HAP-1 (cell line): ENCODE data around the gene PSPH.
A peak's percentile ranks its signal among the peaks of the same experiment; 100 is the strongest.
"Not testable (repeated sequence)": the region's sequence is repeated elsewhere in the genome, so short reads cannot be mapped to it uniquely, and the experiment has no call there.

Source experiments
- DNase-seq, 2 experiments: peaks; one replicate each; pipeline ENCODE4 v3.0.0-alpha.2; 2016 to 2020; ENCODE audit warnings: low spot score in 2 of 2
- H3K27me3 ChIP-seq: fragments of 250-450 bp; sonication (Bioruptor Pico); 2 replicates; pipeline ENCODE4 v1.5.1; 2020; ENCODE audit warnings: low read depth, mild to moderate bottlenecking, moderate library complexity
- H3K36me3 ChIP-seq: fragments of 250-450 bp; sonication (Bioruptor Pico); replicated peaks from 2 replicates; pipeline ENCODE4 v1.5.1; 2020; ENCODE audit warnings: mild to moderate bottlenecking
- H3K4me1 ChIP-seq: fragments of 250-450 bp; sonication (Bioruptor Pico); 2 replicates; pipeline ENCODE4 v1.5.1; 2020; ENCODE audit warnings: mild to moderate bottlenecking
- H3K4me3 ChIP-seq: fragments of 250-450 bp; sonication (Bioruptor Pico); 2 replicates; pipeline ENCODE4 v1.5.1; 2020; ENCODE audit warnings: mild to moderate bottlenecking, moderate library complexity
- H3K9me3 ChIP-seq: fragments of 250-450 bp; sonication (Bioruptor Pico); 2 replicates; pipeline ENCODE4 v1.5.1; 2020; ENCODE audit warnings: mild to moderate bottlenecking, moderate library complexity
- in situ Hi-C: fragments of 300-500 bp; cut with MboI; formaldehyde crosslinking; loops from 3 replicates; pipeline ENCODE4 v1.14.3; 2020; ENCODE audit warnings: low sequenced_read_pairs, inconsistent platforms, mixed read lengths

The PSPH gene

DNA sequence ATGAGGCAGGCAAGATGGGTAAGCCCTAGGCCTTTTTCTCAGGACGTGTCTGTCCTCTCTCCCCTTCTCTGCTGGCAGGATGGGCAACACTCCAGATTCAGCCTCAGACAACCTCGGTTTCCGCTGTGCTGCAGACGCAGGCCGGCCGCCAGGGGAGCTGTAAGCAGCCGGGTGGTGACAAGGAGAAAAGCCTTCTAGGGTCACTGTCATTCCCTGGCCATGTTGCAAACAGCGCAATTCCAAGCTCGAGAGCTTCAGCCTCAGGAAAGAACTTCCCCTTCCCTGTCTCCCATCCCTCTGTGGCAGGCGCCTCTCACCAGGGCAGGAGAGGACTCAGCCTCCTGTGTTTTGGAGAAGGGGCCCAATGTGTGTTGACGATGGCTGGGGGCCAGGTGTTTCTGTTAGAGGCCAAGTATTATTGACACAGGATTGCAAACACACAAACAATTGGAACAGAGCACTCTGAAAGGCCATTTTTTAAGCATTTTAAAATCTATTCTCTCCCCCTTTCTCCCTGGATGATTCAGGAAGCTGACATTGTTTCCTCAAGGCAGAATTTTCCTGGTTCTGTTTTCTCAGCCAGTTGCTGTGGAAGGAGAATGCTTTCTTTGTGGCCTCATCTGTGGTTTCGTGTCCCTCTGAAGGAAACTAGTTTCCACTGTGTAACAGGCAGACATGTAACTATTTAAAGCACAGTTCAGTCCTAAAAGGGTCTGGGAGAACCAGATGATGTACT, 28.4 kb upstream of the PSPH start:
- Histone ChIP-seq H3K36me3 (peaks cover 20% of the 10 kb centered on the region), H3K9me3 (no peaks in the 10 kb centered on the region), H3K4me3 (no peak overlapping the region), H3K27me3 (no peaks in the 10 kb centered on the region), H3K4me1 (no peaks in the 10 kb centered on the region)
- DNase-seq, result no peak
- in situ Hi-C loops, result loop anchor here (10.0 kb wide), 1 partner anchor 435 kb away; no protein-coding TSS in a partner anchor

DNA sequence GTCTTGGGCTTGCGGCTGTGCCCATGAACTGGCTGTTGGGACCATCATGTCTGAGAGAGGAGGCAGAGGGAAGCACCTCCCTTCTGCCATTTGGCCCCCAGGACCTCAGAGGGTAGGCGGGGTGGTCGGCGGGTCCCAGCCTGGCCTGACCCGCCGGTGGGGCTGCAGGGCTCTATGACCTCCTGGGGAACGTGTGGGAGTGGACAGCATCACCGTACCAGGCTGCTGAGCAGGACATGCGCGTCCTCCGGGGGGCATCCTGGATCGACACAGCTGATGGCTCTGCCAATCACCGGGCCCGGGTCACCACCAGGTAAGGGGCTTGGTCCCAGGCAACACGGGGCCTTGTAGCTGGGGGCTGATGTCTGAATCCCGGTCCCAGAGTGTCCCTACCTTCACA, 27.0 kb upstream of the PSPH start:
- Histone ChIP-seq H3K4me1 (no peaks in the 10 kb centered on the region), H3K36me3 (peaks cover 27% of the 10 kb centered on the region), H3K9me3 (no peaks in the 10 kb centered on the region), H3K4me3 (no peak overlapping the region), H3K27me3 (no peaks in the 10 kb centered on the region)
- in situ Hi-C loops, result loop anchor here (10.0 kb wide), 1 partner anchor 433 kb away; no protein-coding TSS in a partner anchor
- no peak for DNase-seq

DNA sequence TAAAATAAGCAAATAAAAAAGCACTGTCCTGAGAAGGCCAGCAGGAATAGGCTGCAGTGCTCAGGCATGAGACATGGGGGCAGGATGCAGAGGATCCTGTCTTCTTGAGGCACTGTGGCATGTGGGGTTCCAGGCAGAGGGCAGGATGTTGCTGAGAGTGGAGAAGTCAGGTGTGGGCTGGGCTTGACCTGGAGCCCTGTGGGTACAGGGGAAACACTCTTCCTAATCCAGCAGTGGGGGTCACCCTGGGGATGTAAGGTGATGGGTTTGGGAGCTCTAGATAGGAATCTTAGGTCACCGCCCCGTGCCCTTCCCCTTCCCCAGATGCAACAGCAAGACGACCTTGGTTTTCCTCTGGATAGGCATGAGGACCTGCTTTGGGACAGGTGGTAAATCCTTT, 26.4 kb upstream of the PSPH start:
- H3K27me3 ChIP-seq, result no peaks in the 10 kb centered on the region
- in situ Hi-C loops, result loop anchor here (10.0 kb wide), 1 partner anchor 433 kb away; no protein-coding TSS in a partner anchor
- H3K4me1 ChIP-seq, result no peaks in the 10 kb centered on the region
- H3K4me3 ChIP-seq, result no peak overlapping the region
- no peak for DNase-seq
- H3K9me3 ChIP-seq, result no peaks in the 10 kb centered on the region
- peaks cover 31% of the 10 kb centered on the region for H3K36me3 ChIP-seq

DNA sequence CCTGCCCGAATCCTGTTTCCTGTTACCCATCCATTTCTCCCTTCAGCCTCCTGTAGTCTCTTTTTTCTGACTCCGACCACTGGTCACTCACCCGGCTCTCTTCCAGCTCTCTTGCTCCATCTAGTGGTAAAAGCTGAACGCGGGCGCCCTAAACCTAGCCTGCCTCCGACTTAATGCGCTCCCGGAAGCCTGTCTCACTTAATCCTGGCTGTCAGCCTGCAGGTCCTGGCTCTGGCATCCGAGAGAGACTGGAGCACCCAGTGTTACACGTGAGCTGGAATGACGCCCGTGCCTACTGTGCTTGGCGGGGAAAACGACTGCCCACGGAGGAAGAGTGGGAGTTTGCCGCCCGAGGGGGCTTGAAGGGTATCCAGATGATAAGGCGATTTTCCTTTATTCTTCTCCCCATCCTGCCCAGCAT, 23.1 kb upstream of the PSPH start:
- Histone ChIP-seq H3K27me3 (no peaks in the 10 kb centered on the region), H3K4me3 (no peak overlapping the region), H3K4me1 (no peaks in the 10 kb centered on the region), H3K9me3 (no peaks in the 10 kb centered on the region), H3K36me3 (peaks cover 46% of the 10 kb centered on the region)
- DNase-seq, result peak; percentile 71 to 85
- in situ Hi-C loops, result loop anchor here (10.0 kb wide), 1 partner anchor 430 kb away; no protein-coding TSS in a partner anchor

DNA sequence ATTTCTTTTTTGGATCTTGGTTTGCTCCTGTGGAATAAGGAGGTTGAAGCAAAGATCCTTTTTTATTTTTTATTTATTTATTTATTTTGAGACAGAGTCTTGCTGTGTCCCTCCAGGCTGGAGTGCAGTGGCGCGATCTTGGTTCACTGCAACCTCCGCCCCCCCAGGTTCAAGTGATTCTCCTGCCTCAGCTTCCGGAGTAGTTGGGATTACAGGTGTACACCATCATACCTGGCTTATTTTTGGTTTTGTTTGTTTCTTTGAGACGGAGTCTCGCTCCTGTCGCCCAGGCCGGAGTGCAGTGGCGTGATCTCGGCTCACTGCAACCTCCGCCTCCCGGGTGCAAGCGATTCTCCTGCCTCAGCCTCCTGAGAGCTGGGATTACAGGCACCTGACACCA, 15.1 kb upstream of the PSPH start:
- DNase-seq, H3K4me1 ChIP-seq, H3K9me3 ChIP-seq, in situ Hi-C loops, H3K27me3 ChIP-seq, H3K4me3 ChIP-seq: not testable (repeated sequence)
- H3K36me3 ChIP-seq, result peaks cover 52% of the 10 kb centered on the region

DNA sequence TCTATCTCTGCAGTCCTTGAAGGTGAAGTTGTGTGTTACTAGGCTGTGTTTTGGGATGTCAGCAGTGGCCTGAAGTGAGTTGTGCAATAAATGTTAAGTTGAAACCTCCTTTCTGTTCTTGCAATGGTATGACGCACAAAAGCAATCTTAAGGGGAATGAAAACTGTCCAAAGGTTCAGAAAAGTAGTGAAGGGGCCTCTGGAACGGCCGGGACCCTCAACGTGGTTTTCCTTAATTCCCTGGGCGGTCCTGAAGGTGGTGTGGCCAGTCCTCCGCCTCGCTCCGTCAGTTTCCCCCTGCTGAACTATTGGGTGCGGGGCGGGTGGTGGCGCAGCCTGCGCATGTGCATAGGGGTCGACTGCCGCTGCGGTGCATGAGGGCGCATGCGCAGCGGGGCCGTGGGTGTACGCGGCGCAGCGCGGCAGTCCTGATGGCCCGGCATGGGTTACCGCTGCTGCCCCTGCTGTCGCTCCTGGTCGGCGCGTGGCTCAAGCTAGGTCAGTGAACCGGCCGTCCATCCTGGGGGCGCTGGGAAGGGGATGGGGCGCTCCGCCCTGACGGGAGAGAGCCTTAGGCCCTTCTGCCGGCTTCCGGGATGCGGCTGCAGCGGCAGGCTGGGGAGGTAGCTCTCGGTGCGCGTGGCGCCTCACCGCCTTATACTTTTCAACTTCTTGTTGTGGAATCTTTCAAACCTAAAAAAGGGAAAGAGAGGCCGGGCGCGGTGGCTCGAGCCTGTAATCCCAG, 12.8 kb upstream of the PSPH start, which contains the start of gene SUMF2:
TSS of gene SUMF2 (plus strand) at position 405 of the 744 bp plus-strand sequence. CDS start at position 431, 26 bp downstream.
- peaks cover 51% of the 10 kb centered on the region for H3K36me3 ChIP-seq

DNA sequence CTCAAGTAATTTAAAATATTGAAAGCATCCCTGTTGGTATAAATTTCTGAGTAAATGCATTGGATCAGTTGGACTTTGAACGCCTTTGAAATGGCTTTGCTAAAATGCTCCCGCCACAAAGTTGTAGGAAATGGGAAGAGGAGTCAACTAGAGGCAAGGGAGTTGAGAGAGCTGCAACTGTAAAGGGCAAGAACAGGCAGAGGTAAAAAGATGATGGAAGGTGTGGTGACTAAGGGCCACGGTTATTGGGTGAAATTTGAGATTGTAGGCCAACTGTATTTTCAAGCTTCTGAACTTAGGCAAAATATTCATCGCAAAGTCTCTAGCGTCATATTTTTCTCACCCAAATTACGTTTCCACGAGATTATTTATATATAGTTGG, 12.2 kb upstream of the PSPH start:
- Histone ChIP-seq H3K9me3 (no peaks in the 10 kb centered on the region), H3K4me3 (no peak overlapping the region), H3K36me3 (peaks cover 53% of the 10 kb centered on the region), H3K4me1 (peaks cover 8% of the 10 kb centered on the region), H3K27me3 (no peaks in the 10 kb centered on the region)
- DNase-seq, result no peak
- in situ Hi-C loops, result loop anchor here (5.0 kb wide), 1 partner anchor 41 kb away; no protein-coding TSS in a partner anchor

More for the DNA sequence above, 12.8 kb upstream of the PSPH start, which contains the start of gene SUMF2:
- Histone ChIP-seq H3K9me3 (no peaks in the 10 kb centered on the region), H3K27me3 (no peaks in the 10 kb centered on the region), H3K4me1 (peaks cover 8% of the 10 kb centered on the region), H3K4me3 (peak within 1 kb of the TSS; percentile 77)
- peak; percentile 80 to 93 for DNase-seq
- in situ Hi-C loops, result loop anchor here (5.0 kb wide), 1 partner anchor 42 kb away; no protein-coding TSS in a partner anchor

DNA sequence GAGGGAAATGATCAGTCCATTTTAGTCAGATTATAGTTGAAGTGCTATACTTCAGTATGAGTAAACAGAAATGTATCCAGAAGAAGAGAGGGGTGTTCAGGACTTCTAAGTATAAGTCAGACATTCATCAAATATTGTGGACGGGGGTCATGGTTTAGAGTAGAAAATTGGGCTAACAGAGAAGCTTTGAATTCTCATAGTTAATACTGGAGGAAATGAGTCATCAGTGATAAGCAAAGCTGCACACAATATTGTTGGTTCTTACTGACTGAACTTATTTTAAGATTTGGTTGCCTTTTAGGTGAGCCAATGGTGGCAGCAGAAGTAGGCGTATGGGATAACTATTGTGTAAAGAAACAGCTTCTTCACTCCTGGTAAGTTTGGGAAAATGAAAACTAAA, 11.1 kb upstream of the PSPH start:
- Histone ChIP-seq H3K9me3 (no peaks in the 10 kb centered on the region), H3K27me3 (no peaks in the 10 kb centered on the region), H3K4me1 (peaks cover 8% of the 10 kb centered on the region), H3K36me3 (peaks cover 64% of the 10 kb centered on the region), H3K4me3 (no peak overlapping the region)
- in situ Hi-C loops, result loop anchor here (5.0 kb wide), 1 partner anchor 40 kb away; no protein-coding TSS in a partner anchor
- DNase-seq, result no peak

DNA sequence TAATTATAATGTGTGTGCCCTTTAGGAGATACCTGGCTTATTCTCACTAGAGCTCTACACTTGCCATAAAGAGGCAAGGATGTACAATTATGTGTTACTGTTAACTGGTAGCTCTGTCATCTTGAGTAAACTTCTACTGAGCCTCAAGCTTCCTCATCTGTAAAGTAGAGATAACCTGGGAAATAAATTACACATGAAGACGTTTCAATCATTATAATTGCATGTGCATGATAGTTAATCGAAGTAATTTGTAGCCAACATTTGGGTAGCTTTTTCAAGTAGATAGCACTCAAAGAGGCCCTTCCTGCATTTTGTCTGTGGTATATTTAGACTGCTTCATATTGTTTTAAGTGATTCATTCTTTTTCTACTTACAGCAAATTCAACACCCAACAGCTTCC, 2.7 kb upstream of the PSPH start:
- in situ Hi-C loops, result no loop called here
- DNase-seq, result no peak
- Histone ChIP-seq H3K9me3 (no peaks in the 10 kb centered on the region), H3K27me3 (no peaks in the 10 kb centered on the region), H3K4me3 (peak overlapping the region; percentile 87), H3K4me1 (peaks cover 33% of the 10 kb centered on the region), H3K36me3 (peaks cover 66% of the 10 kb centered on the region)

DNA sequence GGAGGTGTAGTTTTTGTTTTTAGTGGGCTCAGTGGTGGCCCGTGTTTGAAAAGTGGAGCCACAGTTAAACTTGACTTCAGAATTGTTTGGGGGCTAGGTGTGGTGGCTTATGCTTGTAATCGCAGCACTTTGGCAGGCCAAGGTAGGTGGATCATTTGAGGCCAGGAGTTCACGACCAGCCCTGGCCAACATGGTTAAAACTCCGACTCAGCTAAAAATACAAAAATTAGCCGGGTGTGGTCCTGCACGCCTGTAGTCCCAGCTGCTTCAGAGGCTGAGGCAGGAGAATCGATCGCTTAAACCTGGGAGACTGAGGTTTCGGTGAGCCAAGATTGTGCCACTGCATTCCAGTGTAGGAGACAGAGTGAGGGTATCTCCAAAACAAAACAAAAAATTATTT, 2.1 kb upstream of the PSPH start:
- no peaks in the 10 kb centered on the region for H3K27me3 ChIP-seq
- peak overlapping the region; percentile 87 for H3K4me3 ChIP-seq
- peaks cover 60% of the 10 kb centered on the region for H3K36me3 ChIP-seq
- peaks cover 39% of the 10 kb centered on the region for H3K4me1 ChIP-seq
- DNase-seq, result no peak
- H3K9me3 ChIP-seq, result no peaks in the 10 kb centered on the region
- in situ Hi-C loops, result no loop called here

DNA sequence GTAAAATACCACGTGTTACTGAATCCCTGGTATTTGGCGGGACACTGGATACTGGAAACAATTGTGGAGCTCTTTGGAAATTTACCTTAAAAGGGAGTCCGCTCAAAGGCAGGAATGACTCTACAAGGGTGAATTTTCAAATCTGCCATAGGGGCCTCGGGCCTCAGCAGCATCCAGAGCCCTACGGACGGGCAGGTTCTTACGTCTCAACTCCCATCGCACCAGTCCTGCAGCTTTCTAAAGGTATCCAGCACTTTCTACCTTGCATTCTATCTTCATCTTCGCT, 248 bp downstream of the PSPH start:
- Histone ChIP-seq H3K36me3 (peaks cover 39% of the 10 kb centered on the region), H3K4me1 (peaks cover 57% of the 10 kb centered on the region), H3K27me3 (no peaks in the 10 kb centered on the region), H3K4me3 (peak overlapping the region; percentile 87), H3K9me3 (no peaks in the 10 kb centered on the region)
- in situ Hi-C loops, result no loop called here
- DNase-seq, result no peak

DNA sequence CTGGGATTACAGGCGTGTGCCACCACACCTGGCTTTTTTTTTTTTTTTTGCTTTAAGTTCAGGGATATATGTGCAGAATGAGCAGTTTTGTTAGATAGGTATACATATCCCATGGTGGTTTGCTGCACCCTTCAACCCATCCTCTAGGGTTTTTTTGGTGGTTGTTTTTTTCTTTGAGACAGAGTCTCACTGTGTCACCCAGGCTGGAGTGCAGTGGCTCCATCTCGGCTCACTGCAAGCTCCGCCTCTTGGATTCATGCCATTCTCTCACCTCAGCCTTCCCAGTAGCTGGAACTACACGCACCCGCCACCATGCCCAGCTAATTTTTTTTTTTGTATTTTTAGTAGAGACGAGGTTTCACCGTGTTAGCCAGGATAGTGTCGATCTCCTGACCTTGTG, 2.5 kb downstream of the PSPH start:
- H3K4me3 ChIP-seq, H3K9me3 ChIP-seq, in situ Hi-C loops, H3K27me3 ChIP-seq: not testable (repeated sequence)
- peaks cover 17% of the 10 kb centered on the region for H3K36me3 ChIP-seq
- H3K4me1 ChIP-seq, result peaks cover 43% of the 10 kb centered on the region
- peak; percentile 19 to 79 for DNase-seq

DNA sequence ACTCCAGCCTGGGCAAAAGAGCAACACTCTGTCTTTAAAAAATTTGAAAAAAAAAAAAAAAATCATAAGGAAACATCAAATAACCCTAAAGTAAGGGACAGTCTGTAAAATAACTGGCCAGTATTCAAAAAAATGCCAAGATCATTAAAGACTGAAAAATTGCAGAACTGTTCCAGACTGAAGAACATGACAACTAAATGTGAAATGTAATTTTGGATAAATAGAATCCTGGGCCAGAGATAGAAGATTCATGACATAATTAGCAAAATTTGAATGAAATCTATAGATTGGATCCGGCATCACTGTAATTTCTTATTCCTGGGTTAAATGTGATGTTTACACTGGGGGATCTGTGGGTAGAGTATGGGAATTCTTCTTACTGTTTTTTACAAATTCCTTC, 3.0 kb downstream of the PSPH start:
- Histone ChIP-seq H3K9me3 (no peaks in the 10 kb centered on the region), H3K27me3 (no peaks in the 10 kb centered on the region), H3K4me3 (no peak overlapping the region), H3K4me1 (peaks cover 39% of the 10 kb centered on the region), H3K36me3 (peaks cover 12% of the 10 kb centered on the region)
- no peak for DNase-seq
- in situ Hi-C loops, result no loop called here
